T-cell (primary cell): Measurements from ENCODE around the gene PCNX2. TPM values are rescaled to one million over a fixed set of nuclear protein-coding genes. Genes with fewer than 3 reads are reported as not detected.

Experiments used
- ATAC-seq, 4 experiments: fragments of 200-7000 bp in 3 of 4; fragments of 150-1000 bp in 1 of 4; cut with Tn5 transposase; replicated peaks in 1 of 4; 1 replicate in 3 of 4; 2 replicates in 1 of 4; pipeline ENCODE4 v1.10.0; 2021; ENCODE audit warnings: moderate library complexity in 3 of 4, mild to moderate bottlenecking in 2 of 4, moderate number of reproducible peaks in 1 of 4
- CTCF ChIA-PET, 2 donors: fragments of 300-600 bp; sonication (Branson Sonifier 250); formaldehyde crosslinking; loops; one replicate each; lab custom pipeline; 2022; ENCODE audit warnings: antibody characterized with exemption in 2 of 2; lab: Charles Lee
- POLR2A ChIA-PET, 2 donors: fragments of 300-600 bp; sonication (Branson Sonifier 250); formaldehyde crosslinking; loops; one replicate each; lab custom pipeline; 2022; ENCODE audit warnings: antibody characterized with exemption in 2 of 2; lab: Charles Lee
- DNase-seq, 35 experiments: peaks; one replicate each; pipeline versions ENCODE4 v3.0.0 to v3.0.0-alpha.2; 2013 to 2023
- H3K27ac ChIP-seq: one replicate; pipeline ENCODE4 v1.5.1; 2013; ENCODE audit warnings: low read length
- H3K27me3 ChIP-seq, 2 experiments: replicated peaks in 1 of 2; 1 replicate in 1 of 2; 2 replicates in 1 of 2; pipeline versions ENCODE4 v1.6.1 to v1.7.0; 2013; ENCODE audit warnings: low read length in 1 of 2, mixed read lengths in 1 of 2; ENCODE audit not compliant: control insufficient read depth in 2 of 2, insufficient read depth in 2 of 2; ENCODE audit errors: extremely low read depth in 1 of 2
- H3K36me3 ChIP-seq, 2 donors: 1 replicate in 1 of 2; 2 replicates in 1 of 2; pipeline versions ENCODE4 v1.6.1 to v1.7.0; 2013; ENCODE audit warnings: low read length in 1 of 2; ENCODE audit not compliant: control insufficient read depth in 2 of 2, insufficient read depth in 1 of 2; ENCODE audit errors: extremely low read depth in 1 of 2
- H3K4me1 ChIP-seq, 2 experiments: 1 replicate in 1 of 2; 2 replicates in 1 of 2; pipeline versions ENCODE4 v1.6.1 to v1.7.0; 2013; ENCODE audit warnings: low read length in 2 of 2, mixed read lengths in 1 of 2; ENCODE audit not compliant: insufficient read depth in 2 of 2, control insufficient read depth in 1 of 2; ENCODE audit errors: extremely low read depth in 1 of 2
- H3K4me3 ChIP-seq, 2 donors: 1 replicate in 1 of 2; 2 replicates in 1 of 2; pipeline versions ENCODE4 v1.5.1 to v1.7.0; 2013; ENCODE audit warnings: mild to moderate bottlenecking in 2 of 2, low read length in 1 of 2, moderate library complexity in 1 of 2; ENCODE audit not compliant: control insufficient read depth in 1 of 2; ENCODE audit errors: extremely low read depth in 1 of 2
- H3K9me3 ChIP-seq: 2 replicates; pipeline ENCODE4 v1.7.0; 2013
- H3K27ac Mint-ChIP-seq, 2 donors: one replicate each; pipeline ENCODE4 v1.8.0; 2020 to 2021; ENCODE audit warnings: mild to moderate bottlenecking in 2 of 2, mixed read lengths in 2 of 2
- H3K27me3 Mint-ChIP-seq, 2 donors: one replicate each; pipeline ENCODE4 v1.8.0; 2021 to 2022; ENCODE audit warnings: mixed read lengths in 2 of 2
- H3K36me3 Mint-ChIP-seq: one replicate; pipeline ENCODE4 v1.8.0; 2021; ENCODE audit warnings: mixed read lengths
- H3K4me1 Mint-ChIP-seq, 3 donors: one replicate each; pipeline ENCODE4 v1.8.0; 2020 to 2022; ENCODE audit warnings: mixed read lengths in 3 of 3, mild to moderate bottlenecking in 1 of 3
- H3K4me3 Mint-ChIP-seq, 3 donors: one replicate each; pipeline ENCODE4 v1.8.0; 2020 to 2022; ENCODE audit warnings: mild to moderate bottlenecking in 3 of 3, mixed read lengths in 3 of 3, moderate library complexity in 3 of 3
- H3K9me3 Mint-ChIP-seq, 3 donors: one replicate each; pipeline ENCODE4 v1.8.0; 2020 to 2022; ENCODE audit warnings: mixed read lengths in 3 of 3
- WGBS: methylation state at CpG from one replicate; pipeline ENCODE4 v1.1.5; 2013; ENCODE audit warnings: missing lambda C conversion rate; ENCODE audit not compliant: insufficient coverage; 5-methylcytosine and 5-hydroxymethylcytosine counted together
- total RNA-seq, 35 experiments: library from RNA in 6 of 35; stranded (reverse) in 6 of 35; fragments of 120-200 nt in 1 of 35; gene quantifications; one replicate each; pipeline versions ENCODE4 v1.2.1 to v1.2.4 and lab custom pipeline; 2013 to 2026

PCNX2 gene
- total RNA-seq, 5 donors from 2014 or later (not counting 1 experiment from before 2014, with no cell fraction given) = 47.2 to 91.7 (median 68.6) TPM

- H3K36me3 Mint-ChIP-seq = peaks cover 11% of the 10 kb centered on the region
- no peak overlapping the region for H3K4me3 ChIP-seq
These were observed 13.0 kb downstream of the PCNX2 start for GRCh38 chr1:233282582-233282886.

GRCh38 chr1:233281711-233282581 is 13.6 kb downstream of the PCNX2 start:
- Histone ChIP-seq H3K27me3 (no peaks in the 10 kb centered on the region), H3K36me3 (peaks cover 0 to under 1% of the 10 kb centered on the region in 2 donors), H3K9me3 (no peaks in the 10 kb centered on the region), H3K4me3 (no peak overlapping the region), H3K27ac (peak overlapping the region; percentile 45), H3K4me1 (peaks cover 15 to 20% of the 10 kb centered on the region in 2 experiments)
- Mint-ChIP-seq H3K9me3 (no peaks in the 10 kb centered on the region), H3K27ac (peak overlapping the region; percentile 87 to 89), H3K36me3 (peaks cover 13% of the 10 kb centered on the region), H3K27me3 (no peaks in the 10 kb centered on the region), H3K4me3 (peak overlapping the region; percentile 61 to 66 (median 63)), H3K4me1 (peaks cover 28 to 44% (median 40%) of the 10 kb centered on the region in 3 donors)
- WGBS = 19% methylated on average over 6 of the region's 8 CpGs
- ATAC-seq (peak; percentile 75 to 84 (median 82)), DNase-seq (peak in 24 of 35 experiments; percentile 1 to 51 (median 10))
- POLR2A ChIA-PET = no interaction called here
- CTCF ChIA-PET = no interaction called here

More at GRCh38 chr1:233282582-233282886, 13.0 kb downstream of the PCNX2 start:
- H3K27me3 ChIP-seq = no peaks in the 10 kb centered on the region
- ATAC-seq (no peak), DNase-seq (no peak)
- H3K27ac Mint-ChIP-seq = peak overlapping the region; percentile 87 to 89
- H3K4me1 ChIP-seq = peaks cover 15 to 20% of the 10 kb centered on the region in 2 experiments
- H3K4me3 Mint-ChIP-seq = peak overlapping the region; percentile 61 to 66 (median 63)
- H3K27ac ChIP-seq = peak overlapping the region; percentile 45
- POLR2A ChIA-PET = no interaction called here
- no peaks in the 10 kb centered on the region for H3K27me3 Mint-ChIP-seq
- WGBS = no CpG with 5 or more reads among the region's 3 CpGs
- H3K9me3 Mint-ChIP-seq = no peaks in the 10 kb centered on the region
- CTCF ChIA-PET = no interaction called here
- H3K9me3 ChIP-seq = no peaks in the 10 kb centered on the region
- H3K4me1 Mint-ChIP-seq = peaks cover 28 to 40% (median 40%) of the 10 kb centered on the region in 3 donors
- no peaks in the 10 kb centered on the region for H3K36me3 ChIP-seq

- DNase-seq = no peak
- Mint-ChIP-seq H3K4me1 (peaks cover 29 to 44% (median 41%) of the 10 kb centered on the region in 3 donors), H3K27ac (no peak overlapping the region), H3K4me3 (no peak overlapping the region), H3K9me3 (no peaks in the 10 kb centered on the region), H3K36me3 (peaks cover 15% of the 10 kb centered on the region), H3K27me3 (no peaks in the 10 kb centered on the region)
- Histone ChIP-seq H3K4me3 (no peak overlapping the region), H3K27me3 (no peaks in the 10 kb centered on the region), H3K4me1 (peaks cover 15 to 20% of the 10 kb centered on the region in 2 experiments), H3K27ac (no peak overlapping the region), H3K9me3 (no peaks in the 10 kb centered on the region), H3K36me3 (peaks cover 0 to 7% of the 10 kb centered on the region in 2 donors)
- ChIA-PET CTCF (interaction anchor here (0.6 to 0.7 kb wide), 2 partner anchors 10 to 33 kb away, joined by 3 to 4 read pairs; no protein-coding TSS in a partner anchor), POLR2A (no interaction called here)
- ATAC-seq = no peak
- WGBS = no CpG with 5 or more reads among the region's 2 CpGs
These were observed 15.6 kb downstream of the PCNX2 start for GRCh38 chr1:233279971-233280370.

DNA sequence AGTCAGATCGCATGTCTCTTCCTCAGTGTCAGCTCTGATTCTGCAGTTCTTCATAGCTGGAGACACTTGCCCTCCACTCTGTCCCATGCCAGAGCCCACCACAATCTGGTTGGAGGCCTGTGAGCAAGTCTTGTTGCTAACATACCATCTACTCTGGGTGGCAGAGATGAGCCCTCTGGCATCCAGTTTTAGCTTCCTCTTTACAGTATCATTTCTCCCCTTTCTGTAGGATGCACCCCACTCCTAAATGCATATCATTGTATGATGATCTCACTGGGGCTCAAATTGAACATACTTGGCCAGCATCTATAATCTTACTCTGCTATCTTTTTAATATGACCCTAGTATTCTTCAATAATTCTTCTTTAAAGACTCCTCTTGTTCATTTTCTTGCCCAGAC is 16.9 kb downstream of the PCNX2 start:
- Mint-ChIP-seq H3K27me3 (no peaks in the 10 kb centered on the region), H3K27ac (peak overlapping the region in 1 of 2 donors; percentile 25), H3K36me3 (peaks cover 23% of the 10 kb centered on the region), H3K4me1 (peaks cover 39 to 44% (median 39%) of the 10 kb centered on the region in 3 donors), H3K4me3 (no peak overlapping the region), H3K9me3 (no peaks in the 10 kb centered on the region)
- Histone ChIP-seq H3K4me1 (peaks cover 15 to 20% of the 10 kb centered on the region in 2 experiments), H3K36me3 (peaks cover 0 to 9% of the 10 kb centered on the region in 2 donors), H3K9me3 (no peaks in the 10 kb centered on the region), H3K4me3 (no peak overlapping the region), H3K27ac (no peak overlapping the region), H3K27me3 (no peaks in the 10 kb centered on the region)
- 86% methylated on average over 1 of the region's 1 CpG for WGBS
- ChIA-PET CTCF (no interaction called here), POLR2A (interaction anchor here in 1 of 2 donors (0.6 kb wide), 1 partner anchor 104 kb away, joined by 3 read pairs; no protein-coding TSS in a partner anchor)
- DNase-seq = no peak
- ATAC-seq = no peak

- Histone ChIP-seq H3K36me3 (peaks cover 0 to 9% of the 10 kb centered on the region in 2 donors), H3K27me3 (no peaks in the 10 kb centered on the region), H3K27ac (no peak overlapping the region), H3K4me1 (peaks cover 15 to 18% of the 10 kb centered on the region in 2 experiments), H3K9me3 (no peaks in the 10 kb centered on the region), H3K4me3 (no peak overlapping the region)
- no peak for ATAC-seq
- POLR2A ChIA-PET = no interaction called here
- peaks cover 24% of the 10 kb centered on the region for H3K36me3 Mint-ChIP-seq
- H3K4me1 Mint-ChIP-seq = peaks cover 32 to 38% (median 34%) of the 10 kb centered on the region in 3 donors
- WGBS = 92% methylated on average over 7 of the region's 7 CpGs
- peak overlapping the region in 1 of 2 donors; percentile 5 for H3K27ac Mint-ChIP-seq
- no peak for DNase-seq
- H3K9me3 Mint-ChIP-seq = no peaks in the 10 kb centered on the region
- CTCF ChIA-PET = interaction anchor here in 1 of 2 donors (0.5 kb wide), 1 partner anchor 107 kb away, joined by 4 read pairs; no protein-coding TSS in a partner anchor
- no peak overlapping the region for H3K4me3 Mint-ChIP-seq
- no peaks in the 10 kb centered on the region for H3K27me3 Mint-ChIP-seq
These were observed 17.6 kb downstream of the PCNX2 start for GRCh38 chr1:233277637-233278606.

- ChIA-PET CTCF (no interaction called here), POLR2A (no interaction called here)
- H3K4me3 Mint-ChIP-seq = no peak overlapping the region
- Histone ChIP-seq H3K36me3 (peaks cover 0 to 8% of the 10 kb centered on the region in 2 donors), H3K4me1 (peaks cover 0 to 2% of the 10 kb centered on the region in 2 experiments), H3K27ac (no peak overlapping the region), H3K9me3 (no peaks in the 10 kb centered on the region), H3K27me3 (no peaks in the 10 kb centered on the region), H3K4me3 (no peak overlapping the region)
- peaks cover 7 to 12% (median 9%) of the 10 kb centered on the region in 3 donors for H3K4me1 Mint-ChIP-seq
- no peaks in the 10 kb centered on the region for H3K27me3 Mint-ChIP-seq
- no peaks in the 10 kb centered on the region for H3K9me3 Mint-ChIP-seq
- DNase-seq (no peak), ATAC-seq (no peak)
- H3K36me3 Mint-ChIP-seq = peaks cover 33% of the 10 kb centered on the region
- H3K27ac Mint-ChIP-seq = no peak overlapping the region
- no CpG with 5 or more reads among the region's 2 CpGs for WGBS
These were observed 25.9 kb downstream of the PCNX2 start for GRCh38 chr1:233269656-233270055.
